Tongue (tissue), 2 donors: ENCODE data around the gene BIRC5. TPM values are rescaled to one million over a fixed set of nuclear protein-coding genes. Genes with fewer than 3 reads are reported as not detected.
A peak's percentile ranks its signal among the peaks of the same experiment; 100 is the strongest.
"Not testable (repeated sequence)": the region's sequence is repeated elsewhere in the genome, so short reads cannot be mapped to it uniquely, and the experiment has no call there.

Experiments
- DNase-seq: peaks from one replicate; pipeline ENCODE4 v3.0.0-alpha.2; 2015
- total RNA-seq: library from RNA; depleted of rRNA; stranded (reverse); fragments of >200 nt; gene quantifications from one replicate; pipeline ENCODE4 v1.2.3, GENCODE V29; 2014

Gene BIRC5
- 20.1 TPM for total RNA-seq

GRCh38 chr17:78214016-78214705 lies at the start of gene BIRC5:
TSS of gene BIRC5 (plus strand) at chr17:78214253. CDS start at chr17:78214317, 64 bp downstream.
- peak; percentile 95 for DNase-seq

- no peak for DNase-seq
Measured at GRCh38 chr17:78164748-78165607, 49.1 kb upstream of the BIRC5 start.

DNA sequence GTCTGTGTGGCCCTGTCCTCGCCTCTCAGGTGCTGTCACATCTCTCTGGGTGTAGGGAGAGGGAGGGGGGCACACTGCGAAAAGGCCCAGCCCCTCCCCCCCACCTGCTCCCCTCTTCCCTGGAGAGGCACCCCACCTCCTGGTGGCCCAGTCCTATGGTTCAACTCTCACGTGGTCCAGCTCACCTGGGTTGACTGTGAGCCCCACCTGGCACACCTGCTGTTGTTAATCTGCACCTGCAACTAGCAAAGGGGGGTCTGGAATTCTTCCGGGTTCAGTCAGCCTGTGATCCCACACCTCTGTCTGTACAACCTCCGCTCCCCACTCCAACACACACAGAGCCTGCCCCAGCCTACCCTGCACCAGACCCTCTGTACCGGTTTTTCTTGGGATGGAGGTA lies 47.6 kb upstream of the BIRC5 start:
- DNase-seq: no peak

DNA sequence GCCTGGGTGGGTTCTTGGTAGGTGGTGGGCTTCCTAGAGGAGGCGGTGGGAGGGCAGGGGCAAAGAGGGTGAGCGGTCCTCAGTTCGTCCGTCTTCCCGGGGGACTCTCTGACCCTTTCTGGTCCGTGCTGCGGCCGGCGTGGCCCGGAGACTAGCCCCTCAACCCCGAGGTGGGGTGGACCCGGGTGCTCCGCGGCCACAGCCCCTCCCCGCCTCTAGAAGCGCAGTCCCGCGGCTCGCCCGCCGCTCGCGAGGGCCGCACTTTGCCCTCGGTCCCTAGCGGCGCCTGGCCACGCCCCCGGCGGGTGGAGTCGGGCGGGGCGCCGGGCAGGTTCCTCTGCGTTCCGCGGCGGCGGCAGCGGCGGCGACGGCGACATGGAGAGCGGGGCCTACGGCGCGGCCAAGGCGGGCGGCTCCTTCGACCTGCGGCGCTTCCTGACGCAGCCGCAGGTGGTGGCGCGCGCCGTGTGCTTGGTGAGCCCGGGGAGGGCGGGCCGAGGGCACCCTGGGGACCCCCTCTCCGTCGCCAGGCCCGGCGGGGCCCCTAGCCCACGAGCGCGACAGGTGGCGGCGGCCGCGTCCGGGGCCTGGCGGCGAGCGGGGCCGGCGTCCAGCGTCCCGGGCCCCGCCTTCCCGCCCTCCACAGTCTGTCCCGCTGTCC lies 45.7 kb upstream of the BIRC5 start, which contains the start of gene SYNGR2:
Gene SYNGR2, plus strand, starts transcription at position 340 of the 661 bp plus-strand sequence. Its CDS starts 36 bp downstream, at position 376.
- peak; percentile 82 for DNase-seq

DNA sequence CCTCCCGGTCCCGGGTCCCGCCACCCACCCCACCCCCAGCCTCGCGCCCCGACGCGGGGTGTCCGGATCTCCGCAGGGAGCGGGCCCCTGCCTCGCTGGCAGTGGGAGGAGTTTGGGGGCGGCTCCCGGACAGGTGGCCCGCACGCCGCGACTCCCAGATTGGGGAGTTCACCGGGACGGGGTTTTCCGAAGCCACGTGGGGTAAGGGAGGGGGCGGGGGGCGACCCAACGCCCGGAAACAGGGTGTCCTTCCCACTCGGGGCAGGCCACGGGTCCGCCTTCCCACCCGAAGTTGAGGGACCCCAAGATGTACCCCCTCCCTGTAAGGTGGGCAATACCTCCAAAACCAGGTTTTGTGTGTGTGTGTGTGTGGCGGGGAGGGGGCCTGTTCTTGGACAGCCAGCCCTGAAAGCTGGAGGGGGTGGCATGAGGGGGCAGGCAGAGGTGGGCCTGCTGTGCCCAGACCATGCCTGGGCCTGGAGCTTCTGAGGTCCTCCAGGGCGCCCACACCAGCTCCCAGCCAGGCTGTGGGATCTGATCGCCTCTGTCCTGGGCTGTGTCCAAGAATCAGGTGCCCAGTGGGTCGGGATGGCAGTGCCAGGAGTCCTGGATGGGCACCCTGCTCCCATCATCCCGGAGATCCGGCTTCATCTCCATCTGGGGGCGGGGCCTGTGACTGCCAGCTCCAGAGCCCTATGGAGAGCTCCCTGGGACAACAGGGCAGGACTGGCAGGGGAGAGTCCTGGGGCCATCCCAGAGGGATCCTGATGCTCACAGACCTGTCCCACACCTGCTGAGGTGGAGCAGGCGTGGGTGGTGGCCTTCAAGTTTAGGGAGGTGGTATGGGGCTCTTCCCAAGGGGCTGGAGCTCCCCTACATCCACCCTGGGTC lies 44.9 kb upstream of the BIRC5 start:
- peak; percentile 62 for DNase-seq

GRCh38 chr17:78170692-78171590 lies 43.1 kb upstream of the BIRC5 start:
- DNase-seq: no peak

DNA sequence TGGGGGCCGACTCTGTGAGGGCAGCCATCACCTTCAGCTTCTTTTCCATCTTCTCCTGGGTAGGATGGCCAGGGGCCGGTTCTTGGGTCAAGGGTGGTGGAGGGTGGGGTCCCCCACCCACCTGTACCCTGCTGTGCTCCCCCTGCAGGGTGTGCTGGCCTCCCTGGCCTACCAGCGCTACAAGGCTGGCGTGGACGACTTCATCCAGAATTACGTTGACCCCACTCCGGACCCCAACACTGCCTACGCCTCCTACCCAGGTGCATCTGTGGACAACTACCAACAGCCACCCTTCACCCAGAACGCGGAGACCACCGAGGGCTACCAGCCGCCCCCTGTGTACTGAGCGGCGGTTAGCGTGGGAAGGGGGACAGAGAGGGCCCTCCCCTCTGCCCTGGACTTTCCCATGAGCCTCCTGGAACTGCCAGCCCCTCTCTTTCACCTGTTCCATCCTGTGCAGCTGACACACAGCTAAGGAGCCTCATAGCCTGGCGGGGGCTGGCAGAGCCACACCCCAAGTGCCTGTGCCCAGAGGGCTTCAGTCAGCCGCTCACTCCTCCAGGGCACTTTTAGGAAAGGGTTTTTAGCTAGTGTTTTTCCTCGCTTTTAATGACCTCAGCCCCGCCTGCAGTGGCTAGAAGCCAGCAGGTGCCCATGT lies 42.3 kb upstream of the BIRC5 start:
- DNase-seq: not testable (repeated sequence)

- DNase-seq: peak; percentile 68
Measured at GRCh38 chr17:78172249-78173051, 41.6 kb upstream of the BIRC5 start.

DNA sequence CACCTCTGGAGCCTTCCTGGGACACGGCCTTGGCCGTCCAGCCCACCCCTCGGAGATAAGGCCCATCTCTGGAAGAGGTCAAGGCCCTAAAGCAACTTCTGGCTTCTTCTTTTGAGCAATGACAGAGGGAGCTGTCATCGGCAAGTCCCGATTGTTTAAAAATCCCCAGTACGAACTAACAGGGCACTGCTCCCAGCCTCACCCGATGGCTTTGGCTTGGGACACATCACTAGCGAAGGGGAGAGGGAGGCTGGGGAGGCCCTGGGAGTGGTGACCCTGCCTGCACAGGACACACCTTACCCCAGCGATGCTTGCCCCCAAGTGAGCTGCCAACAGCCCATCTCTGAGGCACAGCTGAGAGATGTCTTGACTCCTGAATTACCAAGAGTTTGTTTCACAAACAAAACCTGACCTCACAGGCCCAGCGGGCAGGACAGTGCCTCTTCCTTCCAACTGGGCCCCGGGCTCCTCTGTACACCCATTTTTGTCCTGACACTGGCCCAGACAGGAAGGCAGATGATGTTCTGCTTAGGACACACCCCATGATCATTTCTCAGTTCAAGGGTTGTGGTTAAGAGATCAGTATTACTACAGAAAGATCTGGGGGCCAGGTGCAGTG lies 40.8 kb upstream of the BIRC5 start:
- DNase-seq: no peak

DNA sequence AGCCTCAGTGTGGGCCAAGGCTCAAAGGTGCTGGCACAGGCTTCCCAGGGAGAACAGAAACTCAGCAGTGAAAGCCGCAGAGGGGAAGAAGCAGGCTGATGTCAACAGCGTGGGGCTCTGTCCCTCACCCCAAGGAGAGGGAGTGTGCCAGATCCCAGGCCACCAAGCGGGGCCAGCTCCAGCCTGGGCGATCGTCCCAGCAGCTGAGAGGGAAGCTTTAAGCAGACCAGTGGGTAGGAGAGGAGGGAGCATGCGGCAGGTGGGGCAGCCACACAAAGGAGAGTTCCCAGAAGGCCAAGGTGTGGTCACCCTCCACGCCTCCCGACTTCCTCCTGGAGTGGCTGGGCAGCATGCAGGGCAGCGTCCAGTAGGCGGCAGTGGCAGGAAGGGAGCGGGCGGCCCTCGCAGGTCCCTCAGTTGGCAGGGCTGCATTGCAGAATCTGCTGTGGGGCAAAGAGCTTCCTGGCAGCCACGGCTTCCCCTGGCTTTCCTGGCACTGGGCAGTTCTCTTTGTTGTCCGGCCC lies 39.6 kb upstream of the BIRC5 start:
- no peak for DNase-seq

- peak; percentile 69 for DNase-seq
Measured at GRCh38 chr17:78174870-78175642, 39.0 kb upstream of the BIRC5 start.

DNA sequence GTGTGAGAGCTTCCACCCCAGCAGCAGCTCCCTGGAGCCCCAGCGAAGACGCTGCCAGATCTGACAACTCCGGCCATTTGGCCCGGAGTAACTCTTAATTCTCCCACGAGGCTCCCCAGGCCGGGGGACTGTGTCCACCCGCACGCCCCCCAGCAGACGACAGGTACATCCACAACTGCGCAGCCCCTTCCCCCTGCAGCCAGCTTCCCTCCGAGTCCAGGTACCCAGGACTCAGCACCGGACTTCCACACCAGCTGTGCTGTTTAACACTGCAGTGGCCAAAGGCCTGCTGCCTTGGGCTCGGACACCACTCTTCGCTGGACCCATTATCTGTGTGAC lies 38.4 kb upstream of the BIRC5 start:
- no peak for DNase-seq

DNA sequence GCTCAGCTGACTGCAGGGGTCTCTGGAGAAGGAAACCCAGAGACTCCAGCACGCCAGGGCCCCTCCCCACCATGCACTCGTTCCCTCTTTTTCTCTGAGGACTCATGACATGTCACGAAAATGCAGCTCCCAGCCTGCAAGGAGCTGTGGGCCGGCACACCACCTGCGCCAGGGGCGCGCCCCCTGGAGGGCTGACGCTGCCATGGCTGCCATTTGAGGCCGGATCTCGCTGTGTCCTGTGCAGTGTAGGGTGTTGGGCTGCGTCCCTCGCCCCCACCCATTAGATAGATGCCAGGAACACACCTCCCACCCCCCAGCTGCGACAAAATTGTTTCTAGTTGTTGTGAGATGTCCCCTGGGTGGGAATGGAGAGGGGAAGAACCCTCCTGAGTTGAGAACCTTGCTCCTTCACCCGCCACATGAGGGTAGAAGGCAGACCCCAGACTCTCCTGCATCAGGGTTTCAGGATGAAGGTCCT lies 37.5 kb upstream of the BIRC5 start:
- peak; percentile 73 for DNase-seq

- peak; percentile 40 for DNase-seq
Measured at GRCh38 chr17:78179372-78179771, 34.7 kb upstream of the BIRC5 start.

- DNase-seq: peak; percentile 53
Measured at GRCh38 chr17:78180083-78180482, 34.0 kb upstream of the BIRC5 start.

GRCh38 chr17:78180508-78180907 lies 33.5 kb upstream of the BIRC5 start:
- DNase-seq: peak; percentile 45

GRCh38 chr17:78182504-78182903 lies 31.5 kb upstream of the BIRC5 start:
- no peak for DNase-seq

DNA sequence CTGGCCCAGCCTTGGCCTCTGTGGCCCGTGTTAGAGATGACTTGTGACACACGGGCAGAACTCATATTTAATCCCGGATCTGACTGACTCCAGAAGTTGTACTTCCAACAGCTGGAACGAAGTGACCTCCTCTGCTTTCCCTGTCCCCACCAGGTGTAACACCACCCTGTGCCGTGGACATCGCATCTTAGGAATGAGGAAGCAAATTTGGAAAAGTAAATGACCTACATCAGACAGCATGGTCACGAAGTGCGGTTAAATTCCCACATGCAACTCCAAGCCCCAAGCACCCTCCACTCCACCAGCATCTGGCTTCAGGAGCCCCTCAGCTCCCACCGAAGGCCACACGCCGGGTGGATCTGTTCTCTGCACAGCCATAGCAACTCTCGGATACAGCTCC lies 30.1 kb upstream of the BIRC5 start:
- no peak for DNase-seq
